Measurements from ENCODE around the gene AP4E1.
A peak's percentile ranks its signal among the peaks of the same experiment; 100 is the strongest.
"Not testable (repeated sequence)": the region's sequence is repeated elsewhere in the genome, so short reads cannot be mapped to it uniquely, and the experiment has no call there.

Gene AP4E1

GRCh38 chr15:50907601-50908208, 778 bp upstream of the AP4E1 start:
- DNase-seq: no peak
- Mint-ChIP-seq H3K4me1 (ENCODE audit: low read depth) (peaks cover 29% of the 10 kb centered on the region), H3K9me3 (no peaks in the 10 kb centered on the region), H3K4me3 (peak overlapping the region; percentile 85), H3K27ac (peak overlapping the region; percentile 99), H3K36me3 (ENCODE audit: low read depth) (peaks cover 38% of the 10 kb centered on the region), H3K27me3 (no peaks in the 10 kb centered on the region)

- Mint-ChIP-seq H3K27ac (peak overlapping the region; percentile 99), H3K27me3 (no peaks in the 10 kb centered on the region), H3K9me3 (no peaks in the 10 kb centered on the region), H3K4me1 (ENCODE audit: low read depth) (peaks cover 33% of the 10 kb centered on the region), H3K36me3 (ENCODE audit: low read depth) (peaks cover 48% of the 10 kb centered on the region), H3K4me3 (peak overlapping the region; percentile 85)
- no peak for DNase-seq
Observed at GRCh38 chr15:50909010-50909317, 481 bp downstream of the AP4E1 start.

DNA sequence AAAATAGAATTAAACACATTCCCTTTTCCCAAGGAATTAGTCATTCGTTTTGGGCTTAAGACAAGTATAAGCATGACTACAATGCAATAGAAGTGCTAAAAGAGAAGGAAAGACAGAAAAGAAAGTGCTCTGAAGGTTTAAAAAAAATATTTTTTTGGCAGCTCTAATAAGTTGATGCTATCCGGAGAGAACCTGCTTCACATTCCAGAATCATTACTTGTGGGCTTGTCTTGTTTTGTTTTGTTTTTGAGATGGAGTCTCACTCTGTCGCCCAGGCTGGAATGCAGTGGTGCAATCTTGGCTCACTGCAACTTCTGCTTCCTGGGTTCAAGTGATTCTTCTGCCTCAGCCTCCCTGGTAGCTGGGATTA, 1.9 kb downstream of the AP4E1 start:
- Mint-ChIP-seq H3K4me1 (ENCODE audit: low read depth) (peaks cover 29% of the 10 kb centered on the region), H3K36me3 (ENCODE audit: low read depth) (peaks cover 51% of the 10 kb centered on the region), H3K4me3 (peak overlapping the region; percentile 85), H3K27ac (peak overlapping the region; percentile 79)
- DNase-seq, H3K9me3 Mint-ChIP-seq, H3K27me3 Mint-ChIP-seq: not testable (repeated sequence)

- Mint-ChIP-seq H3K9me3 (no peaks in the 10 kb centered on the region), H3K36me3 (ENCODE audit: low read depth) (peaks cover 53% of the 10 kb centered on the region), H3K27ac (no peak overlapping the region), H3K27me3 (no peaks in the 10 kb centered on the region), H3K4me1 (ENCODE audit: low read depth) (peaks cover 29% of the 10 kb centered on the region), H3K4me3 (peak overlapping the region; percentile 85)
- DNase-seq: no peak
Observed at GRCh38 chr15:50911001-50911400, 2.5 kb downstream of the AP4E1 start.

GRCh38 chr15:50911621-50912020, 3.1 kb downstream of the AP4E1 start:
- DNase-seq: no peak
- H3K4me1 Mint-ChIP-seq (ENCODE audit: low read depth): peaks cover 29% of the 10 kb centered on the region
- no peak overlapping the region for H3K4me3 Mint-ChIP-seq
- no peaks in the 10 kb centered on the region for H3K27me3 Mint-ChIP-seq
- peaks cover 58% of the 10 kb centered on the region for H3K36me3 Mint-ChIP-seq (ENCODE audit: low read depth)
- H3K9me3 Mint-ChIP-seq: no peaks in the 10 kb centered on the region
- no peak overlapping the region for H3K27ac Mint-ChIP-seq

- Mint-ChIP-seq H3K4me3 (no peak overlapping the region), H3K4me1 (ENCODE audit: low read depth) (peaks cover 8% of the 10 kb centered on the region), H3K36me3 (ENCODE audit: low read depth) (peaks cover 68% of the 10 kb centered on the region), H3K27ac (no peak overlapping the region), H3K27me3 (no peaks in the 10 kb centered on the region), H3K9me3 (no peaks in the 10 kb centered on the region)
- DNase-seq: no peak
Observed at GRCh38 chr15:50916400-50916799, 7.9 kb downstream of the AP4E1 start.

- DNase-seq; H3K4me1 Mint-ChIP-seq (ENCODE audit: low read depth); H3K27me3 Mint-ChIP-seq; H3K27ac Mint-ChIP-seq; H3K9me3 Mint-ChIP-seq; H3K4me3 Mint-ChIP-seq: not testable (repeated sequence)
- peaks cover 67% of the 10 kb centered on the region for H3K36me3 Mint-ChIP-seq (ENCODE audit: low read depth)
Observed at GRCh38 chr15:50919359-50919758, 10.9 kb downstream of the AP4E1 start.

DNA sequence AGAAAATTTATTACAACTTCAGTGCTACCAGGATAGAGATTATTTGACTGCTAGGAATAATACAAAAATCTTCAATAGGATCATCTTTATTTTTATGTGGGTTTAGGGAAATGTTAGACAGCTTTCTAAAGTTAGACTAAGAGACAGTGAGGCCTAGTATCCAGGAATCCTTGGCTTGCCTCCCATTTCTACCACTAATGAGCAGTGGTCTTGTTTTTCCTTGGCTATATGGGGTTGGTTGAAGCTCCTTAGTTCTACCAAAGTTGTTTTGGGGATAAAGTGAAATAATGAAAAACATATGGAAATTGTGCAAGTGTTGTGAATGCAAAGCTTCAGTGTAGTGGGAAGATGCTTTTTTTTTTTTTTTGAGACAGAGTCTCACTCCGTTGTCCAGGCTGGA, 16.8 kb downstream of the AP4E1 start:
- Mint-ChIP-seq H3K9me3 (no peaks in the 10 kb centered on the region), H3K36me3 (ENCODE audit: low read depth) (peaks cover 76% of the 10 kb centered on the region), H3K27me3 (no peaks in the 10 kb centered on the region), H3K27ac (no peak overlapping the region), H3K4me1 (ENCODE audit: low read depth) (peaks cover 5% of the 10 kb centered on the region), H3K4me3 (no peak overlapping the region)
- no peak for DNase-seq

GRCh38 chr15:50929062-50929461, 20.6 kb downstream of the AP4E1 start:
- no peaks in the 10 kb centered on the region for H3K9me3 Mint-ChIP-seq
- H3K27ac Mint-ChIP-seq: no peak overlapping the region
- DNase-seq: no peak
- H3K4me1 Mint-ChIP-seq (ENCODE audit: low read depth): no peaks in the 10 kb centered on the region
- H3K4me3 Mint-ChIP-seq: no peak overlapping the region
- H3K36me3 Mint-ChIP-seq (ENCODE audit: low read depth): peaks cover 82% of the 10 kb centered on the region
- H3K27me3 Mint-ChIP-seq: no peaks in the 10 kb centered on the region

GRCh38 chr15:50930792-50931191, 22.3 kb downstream of the AP4E1 start:
- H3K4me3 Mint-ChIP-seq: no peak overlapping the region
- DNase-seq: no peak
- peaks cover 81% of the 10 kb centered on the region for H3K36me3 Mint-ChIP-seq (ENCODE audit: low read depth)
- H3K4me1 Mint-ChIP-seq (ENCODE audit: low read depth): no peaks in the 10 kb centered on the region
- no peaks in the 10 kb centered on the region for H3K9me3 Mint-ChIP-seq
- no peaks in the 10 kb centered on the region for H3K27me3 Mint-ChIP-seq
- H3K27ac Mint-ChIP-seq: no peak overlapping the region

GRCh38 chr15:50933341-50933740, 24.9 kb downstream of the AP4E1 start:
- Mint-ChIP-seq H3K27me3 (no peaks in the 10 kb centered on the region), H3K4me1 (ENCODE audit: low read depth) (no peaks in the 10 kb centered on the region), H3K36me3 (ENCODE audit: low read depth) (peaks cover 70% of the 10 kb centered on the region), H3K4me3 (no peak overlapping the region), H3K9me3 (no peaks in the 10 kb centered on the region), H3K27ac (no peak overlapping the region)
- DNase-seq: no peak

DNA sequence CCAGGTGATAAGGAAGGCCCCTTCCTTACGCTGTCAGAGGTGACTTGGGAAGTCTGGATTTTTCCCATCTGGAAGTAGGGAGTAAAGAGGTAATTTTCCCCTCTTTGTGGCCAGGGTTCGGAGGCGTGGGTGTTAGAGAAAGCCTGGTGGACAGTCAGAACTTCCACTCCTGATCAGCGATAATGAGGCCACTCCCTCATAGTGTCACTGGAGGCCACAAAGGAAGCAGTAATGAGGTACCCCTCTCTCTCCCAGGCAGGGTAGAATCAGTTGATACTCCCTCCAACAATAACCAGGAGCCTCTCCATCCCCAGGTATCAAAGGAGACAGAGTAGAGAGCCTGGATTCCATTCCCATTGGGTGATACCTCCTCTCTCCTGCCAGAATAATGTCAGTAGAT, 30.0 kb downstream of the AP4E1 start:
- H3K36me3 Mint-ChIP-seq (ENCODE audit: low read depth): peaks cover 53% of the 10 kb centered on the region
- DNase-seq: no peak
- no peaks in the 10 kb centered on the region for H3K4me1 Mint-ChIP-seq (ENCODE audit: low read depth)
- no peaks in the 10 kb centered on the region for H3K9me3 Mint-ChIP-seq
- no peak overlapping the region for H3K27ac Mint-ChIP-seq
- no peaks in the 10 kb centered on the region for H3K27me3 Mint-ChIP-seq
- H3K4me3 Mint-ChIP-seq: no peak overlapping the region

DNA sequence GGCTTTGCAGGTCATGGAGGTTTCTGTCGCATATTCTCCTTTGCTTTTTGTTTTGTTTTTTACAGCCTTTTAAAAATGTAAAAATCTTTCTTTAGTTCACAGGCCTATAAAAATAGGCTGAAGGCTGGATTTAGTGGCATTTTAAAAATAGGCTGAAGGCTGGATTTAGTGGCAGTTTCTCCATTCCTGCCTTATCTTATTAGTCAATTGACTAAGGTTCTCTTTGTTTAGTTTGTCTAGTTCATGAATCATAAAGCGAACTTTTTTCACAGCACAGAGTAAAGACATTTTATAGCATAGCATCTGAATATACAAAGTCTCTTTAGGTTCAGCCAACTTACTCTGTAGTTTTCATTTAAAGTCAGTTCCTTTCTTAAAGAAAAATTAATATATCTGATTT, 31.4 kb downstream of the AP4E1 start:
- H3K27ac Mint-ChIP-seq: no peak overlapping the region
- no peaks in the 10 kb centered on the region for H3K4me1 Mint-ChIP-seq (ENCODE audit: low read depth)
- no peaks in the 10 kb centered on the region for H3K9me3 Mint-ChIP-seq
- no peaks in the 10 kb centered on the region for H3K27me3 Mint-ChIP-seq
- peaks cover 61% of the 10 kb centered on the region for H3K36me3 Mint-ChIP-seq (ENCODE audit: low read depth)
- DNase-seq: no peak
- H3K4me3 Mint-ChIP-seq: no peak overlapping the region

DNA sequence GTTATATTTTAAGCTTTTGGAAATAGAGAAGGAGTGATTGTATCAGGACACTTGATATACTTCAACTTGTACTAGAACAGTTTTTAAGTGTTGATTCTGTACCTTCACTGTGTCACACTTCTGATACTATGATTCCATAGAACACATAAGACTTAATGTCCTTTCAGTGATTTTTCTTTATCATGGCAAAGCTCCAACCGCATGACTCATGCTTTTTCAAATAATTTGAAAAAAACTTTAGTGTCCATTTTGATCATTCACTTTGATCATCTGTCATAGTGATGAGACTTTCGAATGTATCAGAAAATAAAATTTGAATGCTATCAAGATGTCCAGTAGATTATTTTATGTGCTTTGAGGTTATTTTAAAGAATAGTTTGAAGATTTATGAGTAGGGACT, 32.0 kb downstream of the AP4E1 start:
- Mint-ChIP-seq H3K4me3 (no peak overlapping the region), H3K9me3 (no peaks in the 10 kb centered on the region), H3K27me3 (no peaks in the 10 kb centered on the region), H3K27ac (no peak overlapping the region), H3K36me3 (ENCODE audit: low read depth) (peaks cover 61% of the 10 kb centered on the region), H3K4me1 (ENCODE audit: low read depth) (no peaks in the 10 kb centered on the region)
- DNase-seq: no peak

DNA sequence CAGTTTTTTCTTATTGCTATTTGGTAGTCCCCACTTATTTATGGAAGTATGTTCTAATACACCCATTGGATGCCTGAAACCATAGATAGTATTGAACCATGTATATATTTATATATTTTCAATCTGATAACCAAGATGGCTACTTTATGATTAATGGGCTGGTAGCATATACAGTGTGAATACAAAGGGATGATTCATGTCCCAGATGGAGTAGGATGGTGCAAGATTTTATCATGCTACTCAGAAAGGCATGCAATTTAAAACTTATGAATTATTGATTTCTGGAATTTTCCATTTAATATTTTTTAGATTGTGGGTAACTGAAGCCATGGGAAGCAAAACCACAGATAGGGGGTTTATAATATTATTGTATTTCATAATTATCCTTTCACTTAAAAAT, 35.2 kb downstream of the AP4E1 start:
- Mint-ChIP-seq H3K36me3 (ENCODE audit: low read depth) (peaks cover 74% of the 10 kb centered on the region), H3K9me3 (no peaks in the 10 kb centered on the region), H3K27ac (no peak overlapping the region), H3K27me3 (no peaks in the 10 kb centered on the region), H3K4me3 (no peak overlapping the region), H3K4me1 (ENCODE audit: low read depth) (no peaks in the 10 kb centered on the region)
- DNase-seq: no peak

GRCh38 chr15:50944672-50945071, 36.2 kb downstream of the AP4E1 start:
- DNase-seq: no peak
- Mint-ChIP-seq H3K36me3 (ENCODE audit: low read depth) (peaks cover 82% of the 10 kb centered on the region), H3K4me3 (no peak overlapping the region), H3K4me1 (ENCODE audit: low read depth) (no peaks in the 10 kb centered on the region), H3K27ac (no peak overlapping the region), H3K9me3 (no peaks in the 10 kb centered on the region), H3K27me3 (no peaks in the 10 kb centered on the region)
